Liver (tissue), 9 donors: ENCODE results near the gene CCDC93. TPM values are rescaled to one million over a fixed set of nuclear protein-coding genes. Genes with fewer than 3 reads are reported as not detected.

Source experiments
- DNase-seq: peaks from one replicate; pipeline ENCODE4 v3.0.0-alpha.2; 2017; ENCODE audit warnings: low spot score
- H3K27ac ChIP-seq, 2 donors: one replicate each; pipeline ENCODE4 v1.7.0; 2013; ENCODE audit warnings: inconsistent platforms in 2 of 2, low read length in 2 of 2, control low read depth in 1 of 2, low read depth in 1 of 2, mild to moderate bottlenecking in 1 of 2
- H3K27me3 ChIP-seq, 4 donors: one replicate each; pipeline versions ENCODE4 v1.6.1 to v1.7.0; 2013; ENCODE audit warnings: low read length in 3 of 4, inconsistent platforms in 1 of 4, mild to moderate bottlenecking in 1 of 4, moderate library complexity in 1 of 4; ENCODE audit not compliant: control insufficient read depth in 4 of 4, insufficient read depth in 4 of 4
- H3K36me3 ChIP-seq, 4 donors: one replicate each; pipeline versions ENCODE4 v1.6.1 to v1.7.0; 2013; ENCODE audit warnings: low read length in 3 of 4, mild to moderate bottlenecking in 3 of 4, low read depth in 1 of 4, moderate library complexity in 1 of 4; ENCODE audit not compliant: control insufficient read depth in 4 of 4, insufficient read depth in 3 of 4
- H3K4me1 ChIP-seq, 4 donors: one replicate each; pipeline versions ENCODE4 v1.6.1 to v1.7.0; 2013; ENCODE audit warnings: low read length in 3 of 4, mild to moderate bottlenecking in 3 of 4, moderate library complexity in 1 of 4; ENCODE audit not compliant: control insufficient read depth in 4 of 4, insufficient read depth in 4 of 4
- H3K4me3 ChIP-seq, 3 donors: one replicate each; pipeline versions ENCODE4 v1.6.1 to v1.7.0; 2013; ENCODE audit warnings: low read length in 3 of 3, control low read depth in 1 of 3, low read depth in 1 of 3, mild to moderate bottlenecking in 1 of 3
- H3K9ac ChIP-seq, 2 donors: one replicate each; pipeline ENCODE4 v1.7.0; 2013; ENCODE audit warnings: low read length in 2 of 2, mild to moderate bottlenecking in 2 of 2, moderate library complexity in 2 of 2, control low read depth in 1 of 2, low read depth in 1 of 2
- H3K9me3 ChIP-seq, 4 donors: one replicate each; pipeline versions ENCODE4 v1.6.1 to v1.7.0; 2013; ENCODE audit warnings: low read length in 3 of 4; ENCODE audit not compliant: control insufficient read depth in 4 of 4
- ATF3 ChIP-seq: IDR thresholded peaks from 2 replicates; pipeline ENCODE4 v1.6.1; 2016; ENCODE audit warnings: antibody characterized with exemption
- CTCF ChIP-seq: fragments of 150-350 bp; IDR thresholded peaks from 2 replicates; pipeline ENCODE4 v1.5.1; 2017; ENCODE audit warnings: improper control_type of control experiment, low read depth, low read length; ENCODE audit not compliant: missing input control
- EGR1 ChIP-seq, 2 donors: IDR thresholded peaks; 2 replicates each; pipeline ENCODE4 v1.6.1; 2016 to 2018; ENCODE audit warnings: antibody characterized with exemption in 2 of 2, low read depth in 2 of 2
- FOXA1 ChIP-seq: IDR thresholded peaks from 2 replicates; pipeline ENCODE4 v1.6.1; 2016; ENCODE audit warnings: antibody characterized with exemption
- FOXA2 ChIP-seq: IDR thresholded peaks from 2 replicates; pipeline ENCODE4 v1.6.1; 2016; ENCODE audit warnings: antibody characterized with exemption
- GABPA ChIP-seq, 2 donors: IDR thresholded peaks in 1 of 2; conservative IDR thresholded peaks in 1 of 2; 2 replicates each; pipeline ENCODE4 v1.6.1; 2016; ENCODE audit warnings: antibody characterized with exemption in 2 of 2, mild to moderate bottlenecking in 1 of 2, moderate library complexity in 1 of 2
- HNF4A ChIP-seq, 2 donors: conservative IDR thresholded peaks; 2 replicates each; pipeline ENCODE4 v1.6.1; 2016; ENCODE audit warnings: antibody characterized with exemption in 2 of 2, mild to moderate bottlenecking in 2 of 2
- HNF4G ChIP-seq: IDR thresholded peaks from 2 replicates; pipeline ENCODE4 v1.6.1; 2016; ENCODE audit warnings: antibody characterized with exemption
- JUND ChIP-seq, 2 donors: IDR thresholded peaks; 2 replicates each; pipeline ENCODE4 v1.6.1; 2016; ENCODE audit warnings: antibody characterized with exemption in 2 of 2
- NR2F2 ChIP-seq: IDR thresholded peaks from 2 replicates; pipeline ENCODE4 v1.6.1; 2016; ENCODE audit warnings: antibody characterized with exemption
- RAD21 ChIP-seq, 2 donors: IDR thresholded peaks; 2 replicates each; pipeline ENCODE4 v1.6.1; 2016; ENCODE audit warnings: antibody characterized with exemption in 2 of 2, mild to moderate bottlenecking in 2 of 2
- REST ChIP-seq: IDR thresholded peaks from 2 replicates; pipeline ENCODE4 v1.6.1; 2016; ENCODE audit warnings: antibody characterized with exemption, mild to moderate bottlenecking
- RXRA ChIP-seq, 2 donors: IDR thresholded peaks; 2 replicates each; pipeline ENCODE4 v1.6.1; 2017 to 2018; ENCODE audit warnings: antibody characterized with exemption in 2 of 2, mild to moderate bottlenecking in 1 of 2
- SP1 ChIP-seq: IDR thresholded peaks from 2 replicates; pipeline ENCODE4 v1.6.1; 2018; ENCODE audit warnings: antibody characterized with exemption, mild to moderate bottlenecking
- TAF1 ChIP-seq: conservative IDR thresholded peaks from 2 replicates; pipeline ENCODE4 v1.6.1; 2016; ENCODE audit warnings: antibody characterized with exemption, mild to moderate bottlenecking
- YY1 ChIP-seq: IDR thresholded peaks from 2 replicates; pipeline ENCODE4 v1.6.1; 2016; ENCODE audit warnings: antibody characterized with exemption, mild to moderate bottlenecking
- ZBTB33 ChIP-seq: IDR thresholded peaks from 2 replicates; pipeline ENCODE4 v1.6.1; 2016; ENCODE audit warnings: antibody characterized with exemption
- WGBS: extraction: QIAGEN DNeasy Blood & Tissue Kit; methylation state at CpG from one replicate; pipeline ENCODE4 v1.1.7; 2013; 5-methylcytosine and 5-hydroxymethylcytosine counted together
- polyA plus RNA-seq, 2 donors: library from polyadenylated mRNA; stranded (reverse) in 1 of 2; unstranded in 1 of 2; fragments of 200-250 nt in 1 of 2; fragments of >200 nt in 1 of 2; fragmentation: Nextera tagmentation in 1 of 2; extraction: Ambion mirVana in 1 of 2; gene quantifications; one replicate each; pipeline versions ENCODE4 v1.2.1 to v1.2.3, GENCODE V29; 2013 to 2015
- total RNA-seq, 2 donors: library from RNA; depleted of rRNA; stranded (reverse); fragments of >200 nt; gene quantifications; one replicate each; pipeline ENCODE4 v1.2.3, GENCODE V29; 2014
- donor health status: healthy.
- donor health status: healthy.
- donor health status: healthy.
- donor health status: healthy.
- donor health status: healthy.

Gene CCDC93
- total and polyA plus RNA-seq, 4 donors: 4.0 to 14.2 (median 8.5) TPM

GRCh38 chr2:117888897-117889296 is 125.0 kb downstream of the CCDC93 start (continued):
- no peak for TF ChIP-seq REST

- H3K4me1 ChIP-seq: no peaks in the 10 kb centered on the region
- TF ChIP-seq HNF4A (conservative IDR thresholded peaks at IDR 0.05): no peak
- no peak for TF ChIP-seq REST
- H3K27me3 ChIP-seq: peaks cover 0 to 3% (median 0%) of the 10 kb centered on the region in 4 donors
- H3K9me3 ChIP-seq: no peaks in the 10 kb centered on the region
- H3K27ac ChIP-seq: no peak overlapping the region
- H3K36me3 ChIP-seq: no peaks in the 10 kb centered on the region
- WGBS: 50% methylated on average over 2 of the region's 2 CpGs
- DNase-seq: no peak
- no peak overlapping the region for H3K4me3 ChIP-seq
- H3K9ac ChIP-seq: no peak overlapping the region
Measured at GRCh38 chr2:117885308-117885707, 128.6 kb downstream of the CCDC93 start.

GRCh38 chr2:117879003-117879402 is 134.9 kb downstream of the CCDC93 start:
- no peak for DNase-seq
- Histone ChIP-seq H3K4me3 (no peak overlapping the region), H3K36me3 (no peaks in the 10 kb centered on the region), H3K27me3 (peaks cover 0 to 4% (median 0%) of the 10 kb centered on the region in 4 donors), H3K4me1 (no peaks in the 10 kb centered on the region), H3K27ac (no peak overlapping the region), H3K9ac (no peak overlapping the region), H3K9me3 (no peaks in the 10 kb centered on the region)
- WGBS: 87% methylated on average over 2 of the region's 2 CpGs
- TF ChIP-seq RAD21 (IDR thresholded peaks at IDR 0.05) (no peak), RXRA (IDR thresholded peaks at IDR 0.05) (no peak), SP1 (no peak), FOXA1 (no peak), NR2F2 (no peak), HNF4A (conservative IDR thresholded peaks at IDR 0.05) (no peak), GABPA (IDR thresholded peaks at IDR 0.05 in 1 of 2, conservative IDR thresholded peaks at IDR 0.05 in 1 of 2) (no peak), TAF1 (no peak), FOXA2 (no peak), JUND (IDR thresholded peaks at IDR 0.05) (no peak), HNF4G (no peak), EGR1 (IDR thresholded peaks at IDR 0.05; ENCODE audit: low read depth in 2 of 2) (no peak), ATF3 (no peak), CTCF (no peak), YY1 (no peak), ZBTB33 (no peak)
